MCF 10A (cell line): ENCODE measurements around the gene ZNF485. TPM values are rescaled to one million over a fixed set of nuclear protein-coding genes. Genes with fewer than 3 reads are reported as not detected.
"Not testable (repeated sequence)": the region's sequence is repeated elsewhere in the genome, so short reads cannot be mapped to it uniquely, and the experiment has no call there.

Experiments used
- BruUV-seq: library from RNA; stranded (reverse); fragments of 400-500 nt; replicated peaks from 2 replicates; lab custom pipeline; 2021; lab: Mats Ljungman, UMichigan
- CTCF ChIA-PET: fragments of 300-600 bp; sonication (Branson Sonifier 250); formaldehyde crosslinking; extraction: SDS; loops from one replicate; lab custom pipeline; 2021; ENCODE audit warnings: antibody characterized with exemption, inconsistent platforms; lab: Yijun Ruan, JAX
- POLR2A ChIA-PET: fragments of 300-600, 350-650 bp; sonication (Branson Sonifier 250); formaldehyde crosslinking; extraction: SDS; loops from one replicate; lab custom pipeline; 2020; ENCODE audit warnings: antibody characterized with exemption, inconsistent platforms; lab: Yijun Ruan, JAX
- DNase-seq: peaks from one replicate; pipeline ENCODE4 v3.0.0-alpha.2; 2018; ENCODE audit not compliant: unreplicated experiment
- H3K27ac Mint-ChIP-seq: one replicate; pipeline ENCODE4 v1.8.0; 2022; ENCODE audit warnings: mild to moderate bottlenecking, low read depth, mixed read lengths; ENCODE audit not compliant: unreplicated experiment
- H3K27me3 Mint-ChIP-seq: one replicate; pipeline ENCODE4 v1.8.0; 2022; ENCODE audit warnings: mixed read lengths; ENCODE audit not compliant: insufficient read depth, unreplicated experiment
- H3K36me3 Mint-ChIP-seq: one replicate; pipeline ENCODE4 v1.8.0; 2022; ENCODE audit warnings: mild to moderate bottlenecking, moderate library complexity, mixed read lengths; ENCODE audit not compliant: insufficient read depth, unreplicated experiment
- H3K4me1 Mint-ChIP-seq: one replicate; pipeline ENCODE4 v1.8.0; 2022; ENCODE audit warnings: mixed read lengths; ENCODE audit not compliant: insufficient read depth, unreplicated experiment
- H3K4me3 Mint-ChIP-seq: one replicate; pipeline ENCODE4 v1.8.0; 2022; ENCODE audit warnings: mild to moderate bottlenecking, moderate library complexity, mixed read lengths; ENCODE audit not compliant: unreplicated experiment
- H3K9me3 Mint-ChIP-seq: one replicate; pipeline ENCODE4 v1.8.0; 2022; ENCODE audit warnings: mixed read lengths; ENCODE audit not compliant: unreplicated experiment
- CTCF ChIP-seq: fragments of 200-600 bp; IDR thresholded peaks from one replicate; pipeline ENCODE4 v1.8.0; 2022; ENCODE audit warnings: antibody characterized with exemption, mild to moderate bottlenecking; ENCODE audit not compliant: unreplicated experiment
- intact Hi-C: fragments of 100-400 bp; cut with micrococcal nuclease; formaldehyde crosslinking; loops from 2 replicates; pipeline ENCODE4 v1.14.1; 2022
- total RNA-seq: library from RNA; stranded (reverse); gene quantifications from 2 replicates; pipeline ENCODE4 v1.2.3, GENCODE V29; 2022

Gene ZNF485
- total RNA-seq, 1 experiment from 2014 or later: 6.5 TPM

GRCh38 chr10:43623351-43623750 is 17.1 kb downstream of the ZNF485 start:
- H3K27ac Mint-ChIP-seq: no peak overlapping the region
- BruUV-seq: no TSS peak
- no peaks in the 10 kb centered on the region for H3K27me3 Mint-ChIP-seq
- ChIA-PET CTCF (interaction anchor here (0.6 kb wide), 1 partner anchor 24 kb away, joined by 4 read pairs; no protein-coding TSS in a partner anchor), POLR2A (interaction anchor here (1.2 kb wide), 1 partner anchor 16 kb away, joined by 3 read pairs; no protein-coding TSS in a partner anchor)
- H3K36me3 Mint-ChIP-seq: no peaks in the 10 kb centered on the region
- intact Hi-C loops: no loop called here
- peaks cover 11% of the 10 kb centered on the region for H3K9me3 Mint-ChIP-seq
- no peak for DNase-seq
- no peak for TF ChIP-seq CTCF
- peaks cover 10% of the 10 kb centered on the region for H3K4me1 Mint-ChIP-seq
- H3K4me3 Mint-ChIP-seq: no peak overlapping the region

GRCh38 chr10:43627942-43628341 is 21.7 kb downstream of the ZNF485 start:
- TF ChIP-seq CTCF: no peak
- Mint-ChIP-seq H3K36me3 (no peaks in the 10 kb centered on the region), H3K27me3 (no peaks in the 10 kb centered on the region), H3K4me3 (no peak overlapping the region), H3K4me1 (peaks cover 9% of the 10 kb centered on the region), H3K27ac (no peak overlapping the region), H3K9me3 (peaks cover 7% of the 10 kb centered on the region)
- intact Hi-C loops: no loop called here
- CTCF ChIA-PET: interaction anchor here (0.6 kb wide), 1 partner anchor 1182 kb away, joined by 3 read pairs; no protein-coding TSS in a partner anchor
- no TSS peak for BruUV-seq
- no peak for DNase-seq
- POLR2A ChIA-PET: interaction anchor here (0.6 kb wide), 1 partner anchor 233 kb away, joined by 3 read pairs; no protein-coding TSS in a partner anchor

GRCh38 chr10:43628956-43629355 is 22.7 kb downstream of the ZNF485 start:
- BruUV-seq: no TSS peak
- TF ChIP-seq CTCF: no peak

GRCh38 chr10:43635816-43636215 is 29.6 kb downstream of the ZNF485 start:
- H3K9me3 Mint-ChIP-seq, BruUV-seq, H3K4me3 Mint-ChIP-seq, H3K27ac Mint-ChIP-seq, CTCF ChIA-PET, H3K36me3 Mint-ChIP-seq, H3K4me1 Mint-ChIP-seq, intact Hi-C loops, DNase-seq, H3K27me3 Mint-ChIP-seq: not testable (repeated sequence)
- POLR2A ChIA-PET: interaction anchor here (0.6 kb wide), 1 partner anchor 8 kb away, joined by 3 read pairs; no protein-coding TSS in a partner anchor

More at GRCh38 chr10:43628956-43629355, 22.7 kb downstream of the ZNF485 start:
- no peaks in the 10 kb centered on the region for H3K36me3 Mint-ChIP-seq
- ChIA-PET CTCF (no interaction called here), POLR2A (no interaction called here)
- no peak for DNase-seq
- no peaks in the 10 kb centered on the region for H3K27me3 Mint-ChIP-seq
- intact Hi-C loops: no loop called here
- H3K4me1 Mint-ChIP-seq: no peaks in the 10 kb centered on the region
- H3K4me3 Mint-ChIP-seq: no peak overlapping the region
- H3K27ac Mint-ChIP-seq: no peak overlapping the region
- H3K9me3 Mint-ChIP-seq: peaks cover 13% of the 10 kb centered on the region
